HepG2 (cell line): ENCODE results near the gene F9. TPM values are rescaled to one million over a fixed set of nuclear protein-coding genes. Genes with fewer than 3 reads are reported as not detected.

Experiments used
- PHB2 ChIP-seq: fragments of 450-650 bp; IDR thresholded peaks from 2 replicates; pipeline ENCODE4 v1.6.1; 2018; ENCODE audit not compliant: partially characterized antibody
- RBFOX2 ChIP-seq: fragments of 200-400 bp; formaldehyde crosslinking; IDR thresholded peaks from 2 replicates; pipeline ENCODE4 v1.6.1; 2017; ENCODE audit warnings: low read depth, mild to moderate bottlenecking, low read length
- ZNF569 ChIP-seq: sonication (generic); formaldehyde crosslinking; IDR thresholded peaks from 2 replicates; pipeline ENCODE4 v1.5.0; 2020; ENCODE audit warnings: mild to moderate bottlenecking, missing genetic modification reagents, moderate library complexity, borderline replicate concordance
- polyA plus RNA-seq, 8 experiments: library from polyadenylated mRNA; depleted of rRNA in 3 of 8; stranded (reverse) in 7 of 8; unstranded in 1 of 8; fragments of >200 nt; fragmentation: Illumina TruSeq in 4 of 8; extraction: Trizol in 4 of 8; gene quantifications; 2 replicates each; pipeline versions ENCODE4 v1.2.1 to v1.2.3, GENCODE V29; 2011 to 2016; ENCODE audit warnings: low read depth in 4 of 8, missing spikeins in 1 of 8, mixed read lengths in 1 of 8; ENCODE audit not compliant: insufficient read depth in 1 of 8
- total RNA-seq, 5 experiments: library from RNA; depleted of rRNA; stranded (reverse); fragments of >200 nt; fragmentation: Illumina TruSeq; extraction: Trizol; gene quantifications; 2 replicates each; pipeline ENCODE4 v1.2.3, GENCODE V29; 2016; ENCODE audit warnings: low read depth in 1 of 5
- TF ChIP-seq, protein P1 (sequence below): IDR thresholded peaks from 2 replicates; pipeline ENCODE4 v1.4.0; 2020; ENCODE audit warnings: mild to moderate bottlenecking, missing genetic modification reagents
- TF ChIP-seq, protein P2 (sequence below): sonication (generic); formaldehyde crosslinking; IDR thresholded peaks from 2 replicates; pipeline ENCODE4 v1.5.0; 2020; ENCODE audit warnings: missing genetic modification reagents
- TF ChIP-seq, protein P3 (sequence below): sonication (generic); formaldehyde crosslinking; IDR thresholded peaks from 2 replicates; pipeline ENCODE4 v1.4.0; 2020; ENCODE audit warnings: missing genetic modification reagents

The F9 gene
- total and polyA plus RNA-seq, 2 of the 13 experiments (the other 11 are each of a cell fraction or from before 2014, with no cell fraction given) = not detected

DNA sequence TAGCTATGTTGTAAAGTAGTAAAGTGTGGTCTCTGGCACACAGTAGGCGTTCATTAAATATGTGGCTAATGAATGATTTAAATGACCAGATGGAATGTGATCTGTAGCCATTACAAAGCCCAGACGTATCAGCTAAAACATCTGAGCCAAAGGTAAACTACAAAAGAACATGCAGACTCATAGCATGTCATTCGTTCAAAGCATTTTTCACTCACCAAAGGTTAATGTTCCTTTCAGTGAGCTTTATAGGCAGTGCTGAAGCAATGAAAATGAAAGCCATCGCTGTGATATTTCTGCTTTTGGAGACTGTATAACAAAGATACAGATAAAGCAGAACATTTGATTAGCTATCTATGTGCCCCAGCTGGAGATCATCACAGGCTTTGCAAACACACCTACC lies 50.5 kb downstream of the F9 start (continued):
- TF ChIP-seq, protein P1, sequence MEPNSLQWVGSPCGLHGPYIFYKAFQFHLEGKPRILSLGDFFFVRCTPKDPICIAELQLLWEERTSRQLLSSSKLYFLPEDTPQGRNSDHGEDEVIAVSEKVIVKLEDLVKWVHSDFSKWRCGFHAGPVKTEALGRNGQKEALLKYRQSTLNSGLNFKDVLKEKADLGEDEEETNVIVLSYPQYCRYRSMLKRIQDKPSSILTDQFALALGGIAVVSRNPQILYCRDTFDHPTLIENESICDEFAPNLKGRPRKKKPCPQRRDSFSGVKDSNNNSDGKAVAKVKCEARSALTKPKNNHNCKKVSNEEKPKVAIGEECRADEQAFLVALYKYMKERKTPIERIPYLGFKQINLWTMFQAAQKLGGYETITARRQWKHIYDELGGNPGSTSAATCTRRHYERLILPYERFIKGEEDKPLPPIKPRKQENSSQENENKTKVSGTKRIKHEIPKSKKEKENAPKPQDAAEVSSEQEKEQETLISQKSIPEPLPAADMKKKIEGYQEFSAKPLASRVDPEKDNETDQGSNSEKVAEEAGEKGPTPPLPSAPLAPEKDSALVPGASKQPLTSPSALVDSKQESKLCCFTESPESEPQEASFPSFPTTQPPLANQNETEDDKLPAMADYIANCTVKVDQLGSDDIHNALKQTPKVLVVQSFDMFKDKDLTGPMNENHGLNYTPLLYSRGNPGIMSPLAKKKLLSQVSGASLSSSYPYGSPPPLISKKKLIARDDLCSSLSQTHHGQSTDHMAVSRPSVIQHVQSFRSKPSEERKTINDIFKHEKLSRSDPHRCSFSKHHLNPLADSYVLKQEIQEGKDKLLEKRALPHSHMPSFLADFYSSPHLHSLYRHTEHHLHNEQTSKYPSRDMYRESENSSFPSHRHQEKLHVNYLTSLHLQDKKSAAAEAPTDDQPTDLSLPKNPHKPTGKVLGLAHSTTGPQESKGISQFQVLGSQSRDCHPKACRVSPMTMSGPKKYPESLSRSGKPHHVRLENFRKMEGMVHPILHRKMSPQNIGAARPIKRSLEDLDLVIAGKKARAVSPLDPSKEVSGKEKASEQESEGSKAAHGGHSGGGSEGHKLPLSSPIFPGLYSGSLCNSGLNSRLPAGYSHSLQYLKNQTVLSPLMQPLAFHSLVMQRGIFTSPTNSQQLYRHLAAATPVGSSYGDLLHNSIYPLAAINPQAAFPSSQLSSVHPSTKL = no peak
- no peak for TF ChIP-seq RBFOX2
- TF ChIP-seq, protein P2, sequence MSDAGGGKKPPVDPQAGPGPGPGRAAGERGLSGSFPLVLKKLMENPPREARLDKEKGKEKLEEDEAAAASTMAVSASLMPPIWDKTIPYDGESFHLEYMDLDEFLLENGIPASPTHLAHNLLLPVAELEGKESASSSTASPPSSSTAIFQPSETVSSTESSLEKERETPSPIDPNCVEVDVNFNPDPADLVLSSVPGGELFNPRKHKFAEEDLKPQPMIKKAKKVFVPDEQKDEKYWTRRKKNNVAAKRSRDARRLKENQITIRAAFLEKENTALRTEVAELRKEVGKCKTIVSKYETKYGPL (CRISPR knock-in tag) = no peak
- TF ChIP-seq PHB2 = no peak
- TF ChIP-seq ZNF569 (CRISPR knock-in tag) = no peak
- TF ChIP-seq, protein P3, sequence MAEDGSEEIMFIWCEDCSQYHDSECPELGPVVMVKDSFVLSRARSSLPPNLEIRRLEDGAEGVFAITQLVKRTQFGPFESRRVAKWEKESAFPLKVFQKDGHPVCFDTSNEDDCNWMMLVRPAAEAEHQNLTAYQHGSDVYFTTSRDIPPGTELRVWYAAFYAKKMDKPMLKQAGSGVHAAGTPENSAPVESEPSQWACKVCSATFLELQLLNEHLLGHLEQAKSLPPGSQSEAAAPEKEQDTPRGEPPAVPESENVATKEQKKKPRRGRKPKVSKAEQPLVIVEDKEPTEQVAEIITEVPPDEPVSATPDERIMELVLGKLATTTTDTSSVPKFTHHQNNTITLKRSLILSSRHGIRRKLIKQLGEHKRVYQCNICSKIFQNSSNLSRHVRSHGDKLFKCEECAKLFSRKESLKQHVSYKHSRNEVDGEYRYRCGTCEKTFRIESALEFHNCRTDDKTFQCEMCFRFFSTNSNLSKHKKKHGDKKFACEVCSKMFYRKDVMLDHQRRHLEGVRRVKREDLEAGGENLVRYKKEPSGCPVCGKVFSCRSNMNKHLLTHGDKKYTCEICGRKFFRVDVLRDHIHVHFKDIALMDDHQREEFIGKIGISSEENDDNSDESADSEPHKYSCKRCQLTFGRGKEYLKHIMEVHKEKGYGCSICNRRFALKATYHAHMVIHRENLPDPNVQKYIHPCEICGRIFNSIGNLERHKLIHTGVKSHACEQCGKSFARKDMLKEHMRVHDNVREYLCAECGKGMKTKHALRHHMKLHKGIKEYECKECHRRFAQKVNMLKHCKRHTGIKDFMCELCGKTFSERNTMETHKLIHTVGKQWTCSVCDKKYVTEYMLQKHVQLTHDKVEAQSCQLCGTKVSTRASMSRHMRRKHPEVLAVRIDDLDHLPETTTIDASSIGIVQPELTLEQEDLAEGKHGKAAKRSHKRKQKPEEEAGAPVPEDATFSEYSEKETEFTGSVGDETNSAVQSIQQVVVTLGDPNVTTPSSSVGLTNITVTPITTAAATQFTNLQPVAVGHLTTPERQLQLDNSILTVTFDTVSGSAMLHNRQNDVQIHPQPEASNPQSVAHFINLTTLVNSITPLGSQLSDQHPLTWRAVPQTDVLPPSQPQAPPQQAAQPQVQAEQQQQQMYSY (CRISPR knock-in tag) = no peak
